ENCODE results near the gene TSPAN7.

The TSPAN7 gene, protein sequence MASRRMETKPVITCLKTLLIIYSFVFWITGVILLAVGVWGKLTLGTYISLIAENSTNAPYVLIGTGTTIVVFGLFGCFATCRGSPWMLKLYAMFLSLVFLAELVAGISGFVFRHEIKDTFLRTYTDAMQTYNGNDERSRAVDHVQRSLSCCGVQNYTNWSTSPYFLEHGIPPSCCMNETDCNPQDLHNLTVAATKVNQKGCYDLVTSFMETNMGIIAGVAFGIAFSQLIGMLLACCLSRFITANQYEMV

DNA sequence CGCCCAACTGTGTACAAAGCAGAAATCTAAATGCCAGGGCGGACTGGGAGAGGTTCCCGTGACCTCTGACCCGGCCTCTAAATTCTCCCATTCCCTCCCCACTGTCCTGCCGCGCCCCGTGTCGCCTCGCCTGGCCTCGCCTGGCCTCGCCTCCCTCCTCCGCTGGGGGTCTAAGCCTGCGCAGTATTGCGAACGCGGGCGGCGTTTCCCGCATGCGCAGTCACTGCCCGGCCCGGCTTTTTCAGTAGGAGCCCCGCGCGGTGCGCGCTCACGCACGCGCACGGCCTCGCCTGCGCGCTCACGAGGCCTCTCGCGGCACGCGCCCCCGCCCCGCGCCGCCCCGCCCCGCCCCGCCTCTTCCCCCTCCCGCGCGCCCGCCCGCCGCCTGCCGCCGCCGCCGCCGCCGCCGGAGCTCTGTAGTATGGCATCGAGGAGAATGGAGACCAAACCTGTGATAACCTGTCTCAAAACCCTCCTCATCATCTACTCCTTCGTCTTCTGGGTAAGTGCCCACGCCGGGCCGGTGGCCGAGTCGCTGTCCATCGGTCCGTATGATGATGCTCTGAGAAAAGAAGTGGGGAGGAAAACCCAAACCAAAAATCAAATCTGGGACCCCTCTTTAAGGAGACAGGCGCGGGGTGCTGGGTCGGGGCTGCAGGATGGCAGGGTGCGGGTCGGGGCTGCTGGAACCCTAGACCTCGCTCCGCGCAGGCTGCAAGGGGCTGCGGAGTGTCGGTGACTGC lies at the start of gene TSPAN7:
Gene TSPAN7, plus strand, starts transcription at position 417 of the 743 bp plus-strand sequence. Its CDS starts 5 bp downstream, at position 422.
- peak; percentile 33 to 47 for DNase-seq

DNA sequence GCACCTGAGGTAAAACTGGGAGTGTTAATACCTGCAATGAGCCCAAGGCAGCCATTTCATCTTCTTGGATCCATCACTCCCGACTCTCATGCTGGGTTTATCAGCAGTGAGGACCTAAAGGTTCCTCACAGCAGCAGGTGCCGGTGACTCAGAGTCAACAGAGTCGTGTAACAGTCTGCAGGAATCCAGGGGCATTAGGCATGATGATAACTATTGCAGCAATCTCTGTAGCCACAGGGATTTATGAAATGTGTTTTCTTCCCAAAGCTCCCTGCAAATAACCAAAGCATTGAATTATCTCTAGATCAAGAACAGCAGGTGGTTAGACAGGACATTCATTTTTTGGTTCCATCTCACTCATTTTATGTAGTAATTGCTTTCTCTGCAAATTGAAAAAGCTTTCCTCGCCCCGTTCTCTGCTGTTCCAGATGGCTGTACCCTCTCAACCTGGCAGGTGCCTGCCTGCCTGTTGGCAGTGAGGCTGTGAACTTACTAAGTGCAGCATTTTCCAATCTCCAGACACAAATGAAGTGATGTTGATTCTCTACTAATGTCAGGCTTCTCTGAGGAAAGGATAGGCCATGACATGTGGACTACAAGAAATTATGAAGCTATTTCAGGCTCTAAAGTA lies 48.1 kb upstream of the TSPAN7 start:
- no peak for DNase-seq

DNA sequence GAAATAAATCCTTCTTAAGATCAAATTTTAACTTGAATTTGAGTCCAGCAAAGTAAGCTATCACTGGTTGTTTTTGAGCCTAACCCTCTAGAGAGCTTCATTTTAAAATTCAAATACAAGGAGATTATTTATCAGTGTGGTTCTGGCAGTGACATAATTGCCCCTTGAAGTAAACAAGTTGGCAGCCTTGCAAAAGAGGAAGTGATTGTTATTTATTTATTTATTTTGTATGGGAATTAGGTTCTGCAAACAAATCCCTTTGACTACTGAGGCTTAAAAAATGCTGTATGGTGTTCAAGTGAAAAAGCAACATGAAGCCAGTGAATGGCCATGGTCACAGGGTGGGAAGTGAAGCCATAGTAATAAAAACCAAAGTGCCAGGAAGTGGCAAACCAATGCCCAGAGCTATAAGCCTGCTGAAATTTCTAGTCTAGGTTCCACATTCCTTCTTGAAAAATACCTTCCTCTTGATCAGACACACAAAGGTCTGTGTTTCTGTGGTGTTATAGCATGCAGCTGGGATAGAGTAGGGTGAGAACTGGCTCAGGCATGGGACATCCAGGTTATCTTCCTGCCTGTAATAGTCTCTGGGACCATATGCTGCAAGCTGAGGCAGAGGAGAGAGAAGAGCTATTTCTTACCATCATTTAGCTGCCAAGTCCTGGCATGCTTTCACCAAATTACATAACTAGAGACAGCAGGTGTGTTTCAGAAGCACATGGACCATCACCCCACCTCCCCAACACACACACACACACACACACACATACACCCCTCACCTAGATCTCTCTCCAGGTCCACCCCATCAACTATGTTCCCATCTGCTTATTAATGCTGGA lies 47.1 kb upstream of the TSPAN7 start:
- peak; percentile 25 for DNase-seq

DNA sequence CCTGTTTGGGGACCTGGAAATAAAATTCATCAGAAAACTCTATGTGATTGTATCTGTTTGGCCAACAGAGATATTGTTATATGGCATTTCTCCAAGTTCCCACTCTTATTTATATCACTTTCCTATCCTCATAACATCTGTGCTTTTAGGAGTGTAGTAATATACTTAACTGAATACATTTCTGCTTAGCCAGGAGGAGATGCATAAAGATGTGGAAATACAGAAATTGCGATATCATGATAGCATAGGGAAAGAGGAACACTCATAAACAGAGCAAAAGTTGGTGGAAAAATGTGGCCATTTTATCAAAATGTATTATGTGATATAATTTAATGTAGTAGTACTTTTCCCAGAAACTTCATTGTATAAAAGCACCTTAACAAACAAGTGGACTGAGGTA lies 46.1 kb upstream of the TSPAN7 start:
- DNase-seq: peak; percentile 3 to 14

DNA sequence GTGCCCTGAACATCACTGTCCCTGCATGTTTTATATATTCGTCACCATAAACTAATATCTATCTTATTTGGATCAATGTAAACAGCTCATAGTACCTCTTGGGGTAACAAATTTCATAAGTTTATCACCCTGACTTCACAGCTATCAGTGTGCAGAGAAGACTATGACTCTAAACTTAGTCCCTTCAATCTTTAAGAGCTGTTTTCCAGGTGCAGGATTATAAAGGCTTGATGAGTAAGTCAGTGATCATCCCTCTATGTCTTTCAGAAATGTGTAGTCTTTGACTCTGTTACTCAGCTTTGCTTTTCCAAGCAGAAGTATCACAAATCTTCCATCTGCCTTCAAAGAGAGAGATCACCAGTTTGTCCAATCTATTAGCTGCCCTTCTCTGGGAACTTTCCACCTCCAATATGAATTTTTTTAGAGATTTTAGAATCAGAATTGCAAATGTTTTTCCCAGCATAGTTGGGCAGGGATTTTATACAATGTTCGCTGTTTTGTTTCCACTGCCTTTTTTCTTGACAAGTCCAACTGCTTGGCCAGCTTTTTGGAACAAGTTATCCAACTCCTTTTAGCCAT lies 45.1 kb upstream of the TSPAN7 start:
- no peak for DNase-seq

DNA sequence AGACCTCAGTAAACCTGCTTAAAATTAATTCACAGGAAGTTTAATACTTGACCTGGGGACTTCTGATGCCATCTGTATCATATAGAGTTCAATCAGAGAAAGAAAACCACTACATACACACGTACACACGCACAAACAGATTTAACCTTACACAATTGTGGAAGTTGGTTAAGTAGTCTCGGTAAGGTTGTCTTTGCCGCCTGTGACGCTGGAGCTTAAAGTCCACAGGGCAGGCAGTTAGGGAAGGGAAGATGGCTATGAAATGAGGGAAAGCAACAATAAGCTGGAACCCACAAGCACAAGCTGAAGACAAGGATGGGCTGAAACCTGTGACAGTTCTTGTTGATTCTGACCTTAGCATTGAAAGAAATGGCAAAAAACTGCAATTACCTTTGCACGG lies 41.7 kb upstream of the TSPAN7 start:
- DNase-seq: no peak

DNA sequence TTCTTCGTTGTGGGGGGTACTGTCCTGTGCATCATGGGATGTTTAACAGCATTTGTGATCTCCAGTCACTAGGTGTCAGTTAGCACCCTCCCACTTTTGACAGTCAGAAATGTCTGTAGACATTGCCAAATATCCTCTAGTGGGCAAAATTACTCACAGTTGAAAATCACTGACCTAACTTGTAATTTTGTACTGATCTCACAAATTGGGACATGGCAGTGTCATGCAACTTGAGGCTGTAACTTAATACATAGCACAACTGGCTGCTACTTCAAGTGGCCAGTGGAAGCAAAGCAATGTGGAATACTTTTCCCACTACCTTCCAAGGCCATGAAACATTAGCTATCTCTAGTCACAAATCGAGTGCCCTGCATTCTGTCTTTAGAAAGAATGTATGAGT lies 23.2 kb upstream of the TSPAN7 start:
- DNase-seq: no peak

DNA sequence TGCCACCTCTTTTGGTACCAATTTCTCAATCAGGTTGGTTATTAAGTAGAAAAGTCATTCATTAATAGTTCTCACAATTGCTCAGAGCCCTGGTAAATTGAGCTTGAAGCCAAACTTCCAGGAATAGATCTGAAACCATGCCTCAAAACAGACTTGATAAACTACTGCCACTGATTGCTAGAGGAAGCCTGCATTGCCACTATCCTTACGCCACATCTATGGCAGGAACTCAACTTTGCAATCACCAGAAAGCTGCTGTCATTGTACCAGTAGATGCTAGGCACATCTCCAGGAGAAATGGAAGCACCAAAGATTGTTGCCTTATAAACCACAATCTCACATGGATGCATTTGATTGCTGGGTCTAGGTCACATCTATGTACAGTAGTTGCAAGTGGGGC lies 21.6 kb upstream of the TSPAN7 start:
- DNase-seq: no peak

DNA sequence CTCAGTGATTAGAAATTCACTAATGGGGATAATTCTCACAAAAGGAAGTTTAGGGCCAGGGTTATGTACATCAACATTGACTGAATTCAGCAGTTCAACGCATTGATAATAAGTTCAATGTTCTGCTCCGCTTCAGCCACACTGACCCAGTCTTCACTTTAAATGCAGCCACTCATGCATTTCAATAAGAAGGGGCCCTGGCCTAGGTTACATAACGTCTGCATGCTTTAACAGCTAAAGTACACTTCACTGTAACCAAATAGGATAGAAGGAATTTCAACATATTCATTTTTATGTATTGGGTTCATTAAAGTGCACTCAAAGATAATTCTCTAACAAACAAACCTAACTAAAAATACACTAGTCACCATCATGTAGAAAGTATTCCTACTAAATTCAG lies 12.8 kb upstream of the TSPAN7 start:
- no peak for DNase-seq

DNA sequence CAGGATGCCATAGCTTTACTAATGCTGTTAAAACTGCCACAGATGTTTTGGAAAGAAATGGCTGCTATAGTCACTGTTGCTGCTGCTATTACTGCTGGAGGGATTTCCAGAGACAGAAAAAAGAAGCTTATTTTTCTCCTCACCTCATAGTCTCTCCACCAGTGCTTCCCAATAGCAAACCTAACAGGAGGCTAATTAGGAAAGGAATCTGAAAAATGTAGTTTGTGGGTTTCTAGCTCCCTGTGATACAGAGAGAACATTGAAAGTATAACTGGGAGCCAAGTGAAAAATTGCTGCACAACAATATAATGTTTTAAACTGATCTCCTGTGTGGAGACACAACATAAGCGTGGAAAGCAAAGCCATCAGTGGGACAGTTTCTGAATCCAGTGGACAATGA lies 8.6 kb upstream of the TSPAN7 start:
- DNase-seq: no peak

DNA sequence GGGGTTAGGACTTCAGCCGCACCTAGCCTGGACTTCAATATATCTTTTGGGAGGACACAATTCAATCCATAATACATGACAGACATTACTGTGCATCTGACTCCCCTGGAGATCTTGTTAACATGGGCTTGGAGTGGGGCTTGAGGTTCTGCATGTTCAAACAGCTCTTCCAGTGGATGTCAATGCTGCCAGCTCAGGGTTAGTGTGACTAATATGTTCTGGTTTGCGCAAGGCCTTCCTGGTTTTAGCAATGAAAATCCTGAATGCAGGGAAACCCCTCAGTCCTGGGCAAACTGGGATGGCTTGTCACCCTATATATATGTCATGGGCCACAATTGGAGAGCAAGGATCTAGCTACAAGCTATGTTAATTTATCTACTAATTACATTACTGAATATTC lies 2.7 kb upstream of the TSPAN7 start:
- DNase-seq: peak in 1 of 2 experiments; percentile 0

DNA sequence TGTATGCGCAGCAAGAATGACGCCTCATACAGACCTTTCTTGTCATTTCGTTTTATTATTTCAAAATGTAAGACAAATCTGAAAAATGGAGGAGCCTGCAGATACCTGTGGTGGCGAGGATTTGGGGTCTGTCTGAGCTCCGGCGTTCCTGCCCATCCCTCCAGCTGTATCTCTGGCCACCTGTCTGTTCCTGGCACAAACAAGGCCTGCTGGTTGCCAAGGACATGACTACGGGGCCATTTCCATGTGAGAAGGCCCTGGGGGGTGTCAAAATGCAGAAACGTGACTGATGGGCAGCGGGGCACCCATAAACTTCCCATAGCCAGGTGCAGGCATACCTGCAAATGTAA lies 591 bp upstream of the TSPAN7 start:
- DNase-seq: no peak

DNA sequence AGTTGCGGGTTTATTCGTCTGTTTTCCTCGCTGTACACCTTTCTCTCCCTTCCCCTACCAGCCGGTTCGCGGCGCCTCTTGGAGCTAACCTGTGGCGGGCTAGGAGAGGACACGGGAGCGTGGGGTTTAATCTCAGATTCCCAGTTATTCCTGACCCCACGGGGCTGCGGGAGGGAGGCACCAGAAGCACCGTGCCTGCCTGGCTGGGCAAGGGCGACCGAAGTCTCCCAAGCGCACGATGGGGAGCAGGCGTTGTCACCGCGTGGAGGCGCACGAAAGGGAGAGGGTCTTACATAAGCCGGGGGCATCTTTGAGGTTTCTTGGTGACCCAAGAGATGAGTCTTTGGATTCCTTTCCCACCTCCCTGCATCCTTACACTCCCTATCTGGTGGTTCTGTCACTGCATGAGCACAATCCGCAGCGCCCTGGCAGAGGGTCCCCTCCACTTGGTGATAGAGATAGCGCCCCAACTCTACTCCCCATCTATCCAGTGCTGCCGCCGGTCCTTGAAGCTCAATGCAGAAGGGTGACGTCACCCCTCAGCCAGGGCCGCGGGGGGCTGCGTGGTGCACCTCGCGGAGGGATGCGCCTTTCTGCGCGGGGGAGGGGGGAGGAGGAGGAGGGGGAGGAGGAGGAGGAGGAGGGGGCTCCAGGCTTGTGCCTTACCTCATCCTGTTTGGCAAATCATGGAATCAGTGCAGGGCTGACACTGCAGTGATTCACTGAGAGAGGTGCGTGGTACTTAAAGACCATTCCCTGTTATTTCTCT lies 793 bp downstream of the TSPAN7 start:
- peak in 1 of 2 experiments; percentile 6 for DNase-seq

DNA sequence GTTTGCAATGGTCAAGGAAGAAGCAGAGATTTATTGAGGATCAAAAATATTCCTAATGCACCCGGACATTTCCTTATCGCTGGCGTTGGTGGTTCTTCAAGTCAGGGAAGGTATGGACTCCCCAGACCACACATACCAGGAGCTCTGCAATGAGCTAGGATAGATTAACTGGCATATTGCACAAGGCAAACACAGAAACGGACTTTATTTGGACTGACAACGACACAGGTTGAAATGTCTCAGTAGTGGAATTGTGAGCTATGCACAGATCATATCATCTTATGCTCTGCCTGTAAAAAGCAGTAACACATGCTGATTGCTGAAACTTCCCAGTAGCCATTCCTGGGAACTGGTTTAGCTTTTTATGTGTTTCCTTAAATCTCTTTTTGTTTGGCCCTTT lies 1.7 kb downstream of the TSPAN7 start:
- DNase-seq: no peak

DNA sequence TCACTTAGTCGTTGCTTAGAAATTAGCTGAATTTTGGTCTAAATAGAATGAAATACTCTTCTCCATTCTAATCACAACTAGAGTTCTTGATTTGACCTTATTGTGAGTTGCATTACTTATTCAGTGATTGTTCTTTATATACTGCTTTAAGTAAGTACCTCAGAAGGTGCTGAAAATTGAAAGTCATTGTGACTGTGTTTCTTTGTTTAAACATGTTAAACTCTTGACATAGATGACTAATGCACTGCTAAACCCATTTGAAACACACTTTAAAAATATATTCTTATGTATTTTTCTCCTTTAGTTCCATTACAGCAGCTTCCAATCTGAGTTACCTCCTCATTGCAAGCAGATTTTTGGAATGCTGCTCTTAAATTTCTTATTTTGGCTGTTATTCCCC lies 9.1 kb downstream of the TSPAN7 start:
- DNase-seq: no peak

DNA sequence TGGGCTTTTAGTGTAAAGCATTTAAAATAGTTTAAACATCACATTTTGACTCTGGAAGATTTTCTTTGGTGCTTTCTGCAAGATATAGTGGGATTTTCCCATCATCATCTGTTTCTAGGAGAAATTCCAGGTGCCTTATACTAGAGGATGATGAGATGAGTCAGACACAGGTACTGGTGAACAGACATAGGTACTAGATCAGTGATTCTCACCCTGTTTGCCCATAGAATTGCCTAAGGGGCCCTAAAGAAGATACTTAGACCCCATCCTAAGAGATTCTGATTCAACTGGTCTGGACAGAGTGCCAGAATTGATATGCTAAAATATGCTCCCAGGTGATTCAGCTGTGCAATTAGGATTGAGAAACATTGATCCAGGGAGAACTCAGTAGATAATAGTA lies 9.7 kb downstream of the TSPAN7 start:
- no peak for DNase-seq

DNA sequence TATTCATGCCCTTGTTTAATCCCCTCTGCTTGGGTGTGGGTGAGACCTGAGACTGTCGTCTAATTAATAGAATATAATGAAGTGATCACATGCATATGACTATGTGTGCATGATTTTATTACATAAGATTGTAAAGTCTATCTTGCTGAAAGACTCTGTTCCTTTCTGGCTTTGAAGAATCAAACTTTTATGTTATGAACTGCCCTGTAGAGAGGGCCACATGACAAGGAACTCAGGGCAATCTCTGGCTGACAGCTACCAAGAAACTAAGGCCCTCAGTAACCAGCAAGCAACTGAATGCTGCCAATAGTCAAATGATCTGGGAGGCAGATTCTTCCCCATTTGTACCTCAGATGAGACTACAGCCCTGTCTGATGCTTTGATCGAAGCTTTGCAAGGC lies 13.5 kb downstream of the TSPAN7 start:
- DNase-seq: no peak

DNA sequence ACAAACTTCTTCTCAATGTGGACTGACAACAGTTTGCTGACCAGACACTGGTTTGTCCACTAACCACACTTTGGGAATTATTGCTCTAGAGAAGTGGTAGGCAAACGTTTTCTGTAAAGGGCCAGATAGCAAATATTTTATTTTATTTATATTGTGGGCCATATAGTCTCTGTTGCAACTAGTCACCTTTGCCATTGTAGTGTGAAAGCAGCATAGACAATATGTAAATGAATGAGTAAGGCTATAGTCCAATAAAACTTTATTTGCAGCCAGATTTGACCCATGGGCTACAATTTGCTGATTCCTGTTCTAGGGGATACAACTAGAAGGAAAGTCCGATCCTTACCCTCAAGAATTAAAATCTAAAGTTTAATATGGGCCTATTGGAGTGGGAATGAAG lies 14.5 kb downstream of the TSPAN7 start:
- DNase-seq: no peak

DNA sequence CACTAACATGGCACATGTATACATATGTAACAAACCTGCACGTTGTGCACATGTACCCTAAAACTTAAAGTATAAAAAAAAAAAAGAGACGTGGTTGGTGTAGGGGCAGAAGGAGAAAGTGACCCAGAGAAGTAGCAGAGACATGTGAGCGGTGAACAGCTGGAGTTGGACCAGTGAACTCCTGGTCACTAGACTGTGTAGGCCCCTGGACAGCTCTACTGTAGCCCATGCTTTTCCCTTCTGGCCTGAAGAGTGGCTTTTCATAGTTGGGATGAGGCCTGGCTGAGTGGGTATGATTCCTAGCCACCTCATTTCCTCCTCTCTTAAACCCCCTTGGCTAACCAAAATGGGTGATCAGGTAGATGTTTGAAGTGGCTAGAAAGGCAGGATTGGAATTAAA lies 16.4 kb downstream of the TSPAN7 start:
- no peak for DNase-seq

DNA sequence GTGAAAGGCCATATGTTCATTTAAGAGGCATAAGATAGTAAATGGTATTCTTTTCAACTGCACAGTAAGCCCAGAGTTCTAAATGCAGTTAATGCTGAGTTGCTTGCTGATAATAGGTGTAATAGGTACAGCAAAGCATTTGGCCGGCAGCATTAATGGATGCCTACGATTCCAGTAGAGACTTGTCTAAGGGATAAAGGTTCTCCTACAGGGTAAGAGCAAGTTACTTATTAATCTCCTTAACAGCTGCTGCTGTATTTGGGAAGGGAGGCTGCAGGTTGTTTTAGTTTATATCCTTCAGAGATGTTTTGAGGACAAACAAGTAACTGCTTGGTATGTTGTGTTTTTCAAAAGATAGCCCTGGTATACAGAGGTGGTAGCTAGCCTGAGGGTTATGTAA lies 16.8 kb downstream of the TSPAN7 start:
- no peak for DNase-seq

DNA sequence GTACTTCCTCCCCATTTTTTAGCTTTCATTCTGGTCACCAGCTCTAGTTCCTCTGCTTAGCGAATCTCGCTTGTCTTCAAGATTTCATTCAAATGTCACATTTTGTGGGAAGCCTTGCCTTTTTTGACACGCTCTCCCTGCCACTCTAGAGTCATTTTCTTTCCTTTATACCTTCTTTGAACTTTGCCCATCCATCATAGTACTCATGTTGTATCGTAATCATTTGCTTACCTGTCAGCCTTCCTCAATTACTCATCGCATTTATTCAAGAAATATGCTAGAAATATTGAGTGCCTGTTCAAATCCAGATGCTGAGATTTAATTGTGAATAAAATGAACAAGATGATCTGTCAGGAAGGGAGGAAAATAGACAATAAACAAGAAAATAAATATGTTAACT lies 21.8 kb downstream of the TSPAN7 start:
- DNase-seq: no peak

DNA sequence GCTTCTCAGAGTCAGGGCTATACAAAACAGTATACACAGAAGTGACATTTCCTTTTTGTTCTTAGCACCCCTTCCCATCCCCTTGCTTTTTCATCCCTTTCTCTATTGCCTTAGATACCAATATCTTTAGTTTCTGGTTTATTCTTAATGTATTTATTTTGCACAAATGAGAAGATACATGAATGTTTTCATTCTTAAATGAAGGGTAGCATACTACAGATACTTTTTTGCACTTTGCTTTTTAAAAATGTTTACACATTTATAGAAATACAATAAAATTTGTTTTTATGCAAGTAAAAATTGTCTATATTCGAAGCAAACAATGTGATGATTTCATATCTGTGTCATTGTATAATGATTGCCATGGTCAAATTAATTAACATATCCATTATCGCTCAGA lies 33.1 kb downstream of the TSPAN7 start:
- no peak for DNase-seq

All from Kasumi-1 (cell line).